Keratinocyte (primary cell): ENCODE measurements around the gene CARD9.

Experiments used
- CTCF ChIP-seq, 3 experiments: IDR thresholded peaks in 1 of 3; conservative IDR thresholded peaks in 1 of 3; optimal IDR thresholded peaks in 1 of 3; 2 replicates in 2 of 3; 3 replicates in 1 of 3; pipeline versions ENCODE3 to v1.5.1; 2011; ENCODE audit warnings: low read length in 3 of 3, mild to moderate bottlenecking in 3 of 3, moderate library complexity in 2 of 3, control low read depth in 1 of 3, inconsistent platforms in 1 of 3; ENCODE audit not compliant: insufficient read depth in 2 of 3; ENCODE audit errors: extremely low read depth in 1 of 3
- EZH2 ChIP-seq: IDR thresholded peaks from one replicate; pipeline ENCODE4 v1.6.1; 2012; ENCODE audit warnings: inconsistent platforms, mild to moderate bottlenecking, low read length, moderate library complexity

- TF ChIP-seq EZH2 (no peak), CTCF (optimal IDR thresholded peaks at IDR 0.05 in 1 of 3, IDR thresholded peaks at IDR 0.05 in 1 of 3, conservative IDR thresholded peaks at IDR 0.05 in 1 of 3; ENCODE audit: extremely low read depth in 1 of 3, insufficient read depth in 2 of 3, low read length in 3 of 3) (no peak)
Observed at GRCh38 chr9:136379891-136380290, 6.4 kb upstream of the CARD9 start.
